WERI-Rb-1 (cell line): Measurements from ENCODE around the gene CCL19.

Experiments
- DNase-seq: peaks from one replicate; pipeline ENCODE4 v3.0.0-alpha.2; 2020
- H3K27ac ChIP-seq: fragments of 250-450 bp; sonication (Bioruptor Pico); 2 replicates; pipeline ENCODE4 v1.5.1; 2020; ENCODE audit warnings: mild to moderate bottlenecking, moderate library complexity
- H3K27me3 ChIP-seq: fragments of 250-450 bp; sonication (Bioruptor Pico); 2 replicates; pipeline ENCODE4 v1.5.1; 2021; ENCODE audit warnings: mild to moderate bottlenecking, low read depth, moderate library complexity; ENCODE audit not compliant: insufficient read depth, severe bottlenecking
- H3K36me3 ChIP-seq: fragments of 250-450 bp; sonication (Bioruptor Pico); 2 replicates; pipeline ENCODE4 v1.5.1; 2020; ENCODE audit warnings: mild to moderate bottlenecking, moderate library complexity
- H3K4me3 ChIP-seq: 2 replicates; pipeline ENCODE4 v1.5.1; 2011; ENCODE audit warnings: low read depth, mild to moderate bottlenecking, control low read depth, low read length
- H3K9me3 ChIP-seq: fragments of 250-450 bp; sonication (Bioruptor Pico); 2 replicates; pipeline ENCODE4 v1.5.1; 2021; ENCODE audit warnings: mild to moderate bottlenecking, moderate library complexity; ENCODE audit not compliant: severe bottlenecking
- TF ChIP-seq, protein P1 (sequence below): IDR thresholded peaks from 2 replicates; pipeline ENCODE4 v1.5.1; 2011; ENCODE audit warnings: low read depth, mild to moderate bottlenecking, control low read depth, inconsistent platforms, low read length

CCL19 gene

DNA sequence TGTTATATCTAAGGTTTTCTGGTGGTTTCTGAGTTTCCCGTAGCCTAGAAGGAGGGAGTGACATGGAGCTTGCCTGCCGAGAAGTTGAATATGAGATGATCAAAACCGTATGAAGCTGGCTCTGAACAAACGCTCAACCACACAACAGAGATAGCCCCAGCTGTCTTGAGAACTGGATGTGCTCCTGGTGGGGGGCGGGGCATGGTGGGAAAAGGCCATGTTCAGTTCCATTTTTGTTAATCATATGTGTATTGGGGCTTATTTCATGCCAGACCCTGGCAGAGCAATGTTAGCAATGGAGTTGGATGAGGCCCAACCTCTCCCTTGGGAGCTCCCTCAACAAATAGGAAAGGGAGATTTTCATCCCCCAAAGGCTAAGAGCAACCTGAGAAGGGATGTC lies 4.8 kb downstream of the CCL19 start:
- H3K4me3 ChIP-seq: no peak overlapping the region
- no peaks in the 10 kb centered on the region for H3K9me3 ChIP-seq
- TF ChIP-seq, protein P1, sequence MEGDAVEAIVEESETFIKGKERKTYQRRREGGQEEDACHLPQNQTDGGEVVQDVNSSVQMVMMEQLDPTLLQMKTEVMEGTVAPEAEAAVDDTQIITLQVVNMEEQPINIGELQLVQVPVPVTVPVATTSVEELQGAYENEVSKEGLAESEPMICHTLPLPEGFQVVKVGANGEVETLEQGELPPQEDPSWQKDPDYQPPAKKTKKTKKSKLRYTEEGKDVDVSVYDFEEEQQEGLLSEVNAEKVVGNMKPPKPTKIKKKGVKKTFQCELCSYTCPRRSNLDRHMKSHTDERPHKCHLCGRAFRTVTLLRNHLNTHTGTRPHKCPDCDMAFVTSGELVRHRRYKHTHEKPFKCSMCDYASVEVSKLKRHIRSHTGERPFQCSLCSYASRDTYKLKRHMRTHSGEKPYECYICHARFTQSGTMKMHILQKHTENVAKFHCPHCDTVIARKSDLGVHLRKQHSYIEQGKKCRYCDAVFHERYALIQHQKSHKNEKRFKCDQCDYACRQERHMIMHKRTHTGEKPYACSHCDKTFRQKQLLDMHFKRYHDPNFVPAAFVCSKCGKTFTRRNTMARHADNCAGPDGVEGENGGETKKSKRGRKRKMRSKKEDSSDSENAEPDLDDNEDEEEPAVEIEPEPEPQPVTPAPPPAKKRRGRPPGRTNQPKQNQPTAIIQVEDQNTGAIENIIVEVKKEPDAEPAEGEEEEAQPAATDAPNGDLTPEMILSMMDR: no peak
- H3K27me3 ChIP-seq: no peaks in the 10 kb centered on the region
- no peak overlapping the region for H3K27ac ChIP-seq
- DNase-seq: no peak
- no peaks in the 10 kb centered on the region for H3K36me3 ChIP-seq

DNA sequence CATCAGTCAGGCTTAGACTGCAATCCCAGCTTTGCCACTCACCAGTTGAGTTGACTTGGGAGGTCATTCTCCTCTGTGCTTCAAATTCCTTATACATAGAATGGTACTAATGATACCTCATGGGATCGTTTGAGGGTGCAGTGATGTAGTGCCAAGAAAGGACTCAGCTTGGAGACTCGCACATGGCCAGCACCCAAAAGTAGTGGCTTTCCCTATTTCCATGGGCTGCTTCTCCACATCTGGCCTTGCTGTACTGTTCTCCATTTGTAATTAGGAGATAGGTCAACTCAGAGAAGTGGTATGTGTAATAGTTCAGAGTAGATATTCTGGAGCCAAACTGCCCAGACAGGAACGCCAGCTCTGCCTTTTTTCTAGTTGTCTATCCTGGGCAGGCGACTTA lies 5.5 kb downstream of the CCL19 start:
- Histone ChIP-seq H3K4me3 (no peak overlapping the region), H3K9me3 (no peaks in the 10 kb centered on the region), H3K36me3 (no peaks in the 10 kb centered on the region), H3K27ac (no peak overlapping the region), H3K27me3 (no peaks in the 10 kb centered on the region)
- TF ChIP-seq, protein P1: no peak
- DNase-seq: no peak

DNA sequence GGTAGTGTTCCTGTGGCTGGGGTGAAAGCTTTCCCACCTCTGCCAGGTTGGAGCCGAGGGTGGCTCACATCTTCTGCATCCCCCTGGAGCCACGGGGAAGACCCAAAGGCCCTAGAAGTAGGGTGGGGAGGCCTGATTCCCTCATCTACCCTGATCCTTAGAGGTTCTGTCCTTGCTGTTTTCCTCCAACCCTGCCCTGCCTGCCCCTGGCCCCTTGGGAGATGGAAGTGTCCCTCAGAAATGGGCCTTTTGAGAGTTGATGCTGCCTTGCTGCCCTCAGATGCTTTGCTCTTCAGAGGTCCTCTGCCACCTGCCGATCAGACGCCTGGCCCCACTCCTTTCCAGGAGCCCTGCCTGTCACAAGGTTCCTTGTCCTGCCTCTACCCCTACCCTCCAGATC lies 6.3 kb downstream of the CCL19 start:
- H3K4me3 ChIP-seq: no peak overlapping the region
- H3K27me3 ChIP-seq: no peaks in the 10 kb centered on the region
- H3K9me3 ChIP-seq: no peaks in the 10 kb centered on the region
- DNase-seq: no peak
- TF ChIP-seq, protein P1: no peak
- H3K36me3 ChIP-seq: no peaks in the 10 kb centered on the region
- no peak overlapping the region for H3K27ac ChIP-seq

DNA sequence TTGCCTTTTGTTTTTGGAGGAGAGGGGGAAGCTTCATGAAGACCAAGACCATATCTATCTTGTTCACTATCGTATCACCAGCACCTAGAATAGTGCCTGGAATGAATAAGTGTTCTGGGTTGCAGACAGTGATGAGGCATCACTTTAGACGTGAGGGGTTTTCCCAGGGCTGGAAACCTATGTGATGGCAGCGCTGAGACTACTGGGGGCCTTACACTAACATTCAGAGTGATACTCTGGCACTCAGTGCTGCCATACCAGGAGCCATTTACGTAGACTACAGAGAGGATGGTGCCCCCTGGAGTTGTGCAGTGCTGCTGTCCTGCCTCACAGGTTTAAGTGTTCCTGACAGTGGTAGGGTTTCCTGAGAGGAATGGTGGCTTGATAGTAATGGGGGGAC lies 6.9 kb downstream of the CCL19 start:
- DNase-seq: no peak
- no peaks in the 10 kb centered on the region for H3K9me3 ChIP-seq
- H3K4me3 ChIP-seq: no peak overlapping the region
- H3K27me3 ChIP-seq: no peaks in the 10 kb centered on the region
- H3K27ac ChIP-seq: no peak overlapping the region
- TF ChIP-seq, protein P1: no peak
- H3K36me3 ChIP-seq: no peaks in the 10 kb centered on the region

DNA sequence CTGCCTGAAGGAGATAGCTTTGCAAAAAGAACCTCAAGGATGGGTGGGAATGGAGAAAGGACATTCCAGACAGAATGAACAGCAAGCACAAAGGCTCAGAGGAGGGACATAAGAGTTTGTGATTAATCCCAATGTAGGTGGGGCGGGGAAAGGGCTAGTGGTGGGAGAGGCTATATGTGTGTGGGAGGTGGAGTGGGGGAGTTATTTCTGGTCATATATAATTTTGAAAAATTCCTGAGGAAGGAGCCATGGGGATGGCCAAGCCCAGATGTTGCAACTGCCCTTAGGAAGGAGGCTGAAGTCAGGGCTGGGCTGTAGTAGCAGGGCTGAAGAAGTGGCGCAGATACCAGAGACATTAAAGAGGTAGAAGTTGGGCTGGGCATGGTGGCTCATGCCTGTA lies 15.2 kb downstream of the CCL19 start:
- H3K27ac ChIP-seq: no peak overlapping the region
- no peaks in the 10 kb centered on the region for H3K36me3 ChIP-seq
- no peak for DNase-seq
- H3K9me3 ChIP-seq: no peaks in the 10 kb centered on the region
- TF ChIP-seq, protein P1: no peak
- H3K27me3 ChIP-seq: no peaks in the 10 kb centered on the region
- no peak overlapping the region for H3K4me3 ChIP-seq

DNA sequence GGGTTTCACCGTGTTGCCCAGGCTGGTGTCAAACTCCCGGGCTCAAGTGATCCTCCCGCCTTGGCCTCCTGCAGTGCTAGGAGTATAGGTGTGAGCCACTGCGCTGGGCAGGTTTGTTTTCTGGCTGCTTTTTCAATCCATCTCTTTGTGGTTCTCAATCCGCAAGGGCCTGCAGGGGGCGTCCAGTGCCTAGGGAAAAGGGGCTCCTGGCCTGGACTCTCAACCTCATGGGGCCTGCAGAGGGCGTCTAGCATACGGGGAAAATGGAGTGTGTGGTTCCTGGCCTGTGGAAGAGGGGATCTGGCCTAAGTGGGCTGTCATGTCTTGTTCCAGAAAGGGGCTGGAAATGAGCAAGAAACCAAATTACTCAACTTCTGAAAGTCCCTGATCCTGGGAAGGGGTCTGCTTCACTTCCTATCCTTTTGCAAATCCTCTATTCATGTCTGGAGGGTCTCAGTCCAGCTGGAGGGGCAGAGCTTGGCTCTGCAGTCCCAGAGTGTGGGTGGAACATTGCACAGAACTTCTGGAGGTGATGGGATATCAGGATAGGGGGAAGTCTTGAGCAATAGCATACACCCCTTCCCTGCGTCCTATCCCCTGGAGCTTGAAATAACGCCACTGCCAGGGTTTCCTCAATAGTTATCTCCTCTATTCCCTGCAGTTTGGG lies 15.9 kb downstream of the CCL19 start:
- H3K27ac ChIP-seq: no peak overlapping the region
- DNase-seq: peak; percentile 90

More for the DNA sequence above, 15.9 kb downstream of the CCL19 start:
- TF ChIP-seq, protein P1: peak; percentile 95
- Histone ChIP-seq H3K9me3 (no peaks in the 10 kb centered on the region), H3K27me3 (no peaks in the 10 kb centered on the region), H3K4me3 (no peak overlapping the region), H3K36me3 (no peaks in the 10 kb centered on the region)
